GM19035 (cell line): Measurements from ENCODE around the gene PTPN21.

Experiments used
- ATAC-seq: cut with Tn5 transposase; IDR thresholded peaks from one replicate; pipeline ENCODE4 v1.9.1; 2021; ENCODE audit not compliant: unreplicated experiment

Gene PTPN21

GRCh38 chr14:88473791-88474190 is 81.0 kb downstream of the PTPN21 start:
- no peak for ATAC-seq

- ATAC-seq: no peak
Observed at GRCh38 chr14:88470542-88471440, 84.0 kb downstream of the PTPN21 start.

- no peak for ATAC-seq
Observed at GRCh38 chr14:88468406-88468805, 86.4 kb downstream of the PTPN21 start.

- ATAC-seq: no peak
Observed at GRCh38 chr14:88463318-88463717, 91.5 kb downstream of the PTPN21 start.

GRCh38 chr14:88454886-88455285 is 99.9 kb downstream of the PTPN21 start:
- ATAC-seq: no peak

GRCh38 chr14:88452231-88452630 is 102.6 kb downstream of the PTPN21 start:
- no peak for ATAC-seq

- no peak for ATAC-seq
Observed at GRCh38 chr14:88439088-88439487, 115.7 kb downstream of the PTPN21 start.

- no peak for ATAC-seq
Observed at GRCh38 chr14:88437658-88438057, 117.1 kb downstream of the PTPN21 start.

- no peak for ATAC-seq
Observed at GRCh38 chr14:88430976-88431375, 123.8 kb downstream of the PTPN21 start.

- no peak for ATAC-seq
Observed at GRCh38 chr14:88426271-88426670, 128.5 kb downstream of the PTPN21 start.

- no peak for ATAC-seq
Observed at GRCh38 chr14:88424573-88424972, 130.2 kb downstream of the PTPN21 start.

- no peak for ATAC-seq
Observed at GRCh38 chr14:88422919-88423650, 131.7 kb downstream of the PTPN21 start.

GRCh38 chr14:88422047-88422446 is 132.8 kb downstream of the PTPN21 start:
- no peak for ATAC-seq

GRCh38 chr14:88421286-88421685 is 133.5 kb downstream of the PTPN21 start:
- ATAC-seq: no peak

- no peak for ATAC-seq
Observed at GRCh38 chr14:88420187-88420586, 134.6 kb downstream of the PTPN21 start.

GRCh38 chr14:88417594-88417993 is 137.2 kb downstream of the PTPN21 start:
- ATAC-seq: no peak
